ENCODE results near the gene TUBGCP2.

TUBGCP2 gene

DNA sequence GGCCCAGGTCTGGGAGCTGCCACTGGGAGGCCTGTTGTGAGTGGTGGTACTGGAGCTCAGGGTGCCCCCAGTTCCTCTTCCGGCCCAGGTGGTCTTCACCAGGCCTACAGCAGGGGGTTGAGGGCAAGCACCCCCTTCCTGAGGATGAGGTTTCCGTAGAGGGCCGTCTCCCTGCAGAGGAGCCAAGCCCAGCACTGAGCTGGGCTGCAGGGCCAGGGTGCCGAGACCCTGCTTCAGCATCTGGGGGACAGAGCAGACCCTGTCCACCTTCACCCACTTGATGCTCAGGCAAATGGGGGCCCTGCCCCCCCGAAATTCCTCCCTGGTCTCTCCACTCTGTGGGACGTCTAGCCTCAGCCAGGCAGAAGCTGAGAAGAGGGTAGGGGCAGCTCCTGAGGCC is 46.6 kb upstream of the TUBGCP2 start:
- TF ChIP-seq, protein P1, sequence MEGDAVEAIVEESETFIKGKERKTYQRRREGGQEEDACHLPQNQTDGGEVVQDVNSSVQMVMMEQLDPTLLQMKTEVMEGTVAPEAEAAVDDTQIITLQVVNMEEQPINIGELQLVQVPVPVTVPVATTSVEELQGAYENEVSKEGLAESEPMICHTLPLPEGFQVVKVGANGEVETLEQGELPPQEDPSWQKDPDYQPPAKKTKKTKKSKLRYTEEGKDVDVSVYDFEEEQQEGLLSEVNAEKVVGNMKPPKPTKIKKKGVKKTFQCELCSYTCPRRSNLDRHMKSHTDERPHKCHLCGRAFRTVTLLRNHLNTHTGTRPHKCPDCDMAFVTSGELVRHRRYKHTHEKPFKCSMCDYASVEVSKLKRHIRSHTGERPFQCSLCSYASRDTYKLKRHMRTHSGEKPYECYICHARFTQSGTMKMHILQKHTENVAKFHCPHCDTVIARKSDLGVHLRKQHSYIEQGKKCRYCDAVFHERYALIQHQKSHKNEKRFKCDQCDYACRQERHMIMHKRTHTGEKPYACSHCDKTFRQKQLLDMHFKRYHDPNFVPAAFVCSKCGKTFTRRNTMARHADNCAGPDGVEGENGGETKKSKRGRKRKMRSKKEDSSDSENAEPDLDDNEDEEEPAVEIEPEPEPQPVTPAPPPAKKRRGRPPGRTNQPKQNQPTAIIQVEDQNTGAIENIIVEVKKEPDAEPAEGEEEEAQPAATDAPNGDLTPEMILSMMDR (IDR thresholded peaks at IDR 0.05; ENCODE audit: insufficient read depth, low read length, missing control alignments): no peak
- POLR2A ChIA-PET: no interaction called here
- DNase-seq (ENCODE audit: low read depth, low spot score): no peak
- CTCF ChIA-PET: interaction anchor here (1.2 to 4.5 kb wide), 2 partner anchors 23 to 26 kb away, joined by 3 to 25 read pairs; partner anchors contain the start of gene PAOX
- H3K4me3 ChIP-seq (ENCODE audit: low read depth, low read length): no peak overlapping the region

DNA sequence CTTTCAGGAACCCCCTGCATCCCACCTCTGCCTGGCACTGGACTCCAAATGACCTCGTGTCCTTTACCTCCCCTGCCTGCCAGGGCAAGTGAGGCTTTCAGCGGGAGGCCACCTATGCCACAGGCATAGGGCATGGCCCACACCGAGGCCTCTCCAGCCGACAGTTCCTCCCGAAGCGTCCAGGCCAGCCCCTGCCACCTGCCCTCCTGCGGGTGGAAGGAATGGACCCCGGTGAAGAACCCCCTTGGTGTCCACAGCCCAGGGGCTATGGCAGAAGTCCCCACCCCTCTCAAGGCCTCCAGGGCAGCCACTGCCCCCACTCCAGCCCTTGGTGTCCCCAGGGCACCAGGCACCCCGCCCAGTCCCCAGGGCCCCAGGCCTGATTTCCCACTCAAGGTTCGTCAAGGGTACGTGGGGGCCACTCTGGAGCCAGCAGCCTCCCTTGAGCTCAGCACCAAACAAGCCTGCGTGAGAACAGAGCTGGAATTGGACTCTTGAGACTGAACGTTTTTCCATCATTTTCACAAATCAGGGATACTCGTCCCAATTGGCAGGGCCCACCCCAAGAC is 46.1 kb upstream of the TUBGCP2 start:
- ChIA-PET CTCF (interaction anchor here (1.2 to 4.5 kb wide), 2 partner anchors 24 to 25 kb away, joined by 3 to 25 read pairs; partner anchors contain the start of gene PAOX), POLR2A (no interaction called here)
- DNase-seq (ENCODE audit: low read depth, low spot score): no peak
- no peak overlapping the region for H3K4me3 ChIP-seq (ENCODE audit: low read depth, low read length)
- TF ChIP-seq, protein P1 (IDR thresholded peaks at IDR 0.05; ENCODE audit: insufficient read depth, low read length, missing control alignments): no peak

DNA sequence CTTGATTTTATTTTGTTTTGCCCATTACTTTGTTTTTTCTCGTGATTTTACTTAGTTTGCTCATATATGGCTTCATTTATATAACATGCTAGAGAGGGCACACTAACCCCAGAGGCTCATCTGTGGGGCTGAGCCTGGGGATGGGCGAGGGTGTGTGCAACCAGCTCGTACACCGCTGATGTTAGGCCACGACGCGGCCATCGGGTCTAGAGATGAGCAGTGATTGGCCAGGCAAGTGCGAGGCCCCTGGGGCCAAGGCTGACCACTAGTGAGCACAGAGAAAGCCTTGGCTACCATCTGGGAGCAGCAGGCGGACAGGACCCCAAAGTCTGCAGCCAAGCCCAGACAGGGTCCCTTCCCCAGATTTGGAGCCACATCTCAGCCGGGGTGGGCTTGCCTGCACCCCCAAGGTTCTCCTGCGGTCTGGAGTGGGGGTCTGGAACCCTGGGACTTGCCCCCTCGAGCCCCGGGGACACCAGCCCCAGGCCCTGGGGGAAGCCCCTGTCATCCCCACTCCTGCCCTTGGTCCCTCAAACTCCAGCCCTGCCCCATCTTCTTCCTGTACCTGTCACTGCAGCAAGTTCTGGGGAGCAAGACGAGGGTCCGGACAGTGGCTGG is 45.4 kb upstream of the TUBGCP2 start:
- ChIA-PET POLR2A (no interaction called here), CTCF (interaction anchor here (1.9 to 4.5 kb wide), 2 partner anchors 24 to 25 kb away, joined by 11 to 25 read pairs; no protein-coding TSS in a partner anchor)
- no peak for DNase-seq (ENCODE audit: low read depth, low spot score)
- no peak overlapping the region for H3K4me3 ChIP-seq (ENCODE audit: low read depth, low read length)
- TF ChIP-seq, protein P1 (IDR thresholded peaks at IDR 0.05; ENCODE audit: insufficient read depth, low read length, missing control alignments): no peak

DNA sequence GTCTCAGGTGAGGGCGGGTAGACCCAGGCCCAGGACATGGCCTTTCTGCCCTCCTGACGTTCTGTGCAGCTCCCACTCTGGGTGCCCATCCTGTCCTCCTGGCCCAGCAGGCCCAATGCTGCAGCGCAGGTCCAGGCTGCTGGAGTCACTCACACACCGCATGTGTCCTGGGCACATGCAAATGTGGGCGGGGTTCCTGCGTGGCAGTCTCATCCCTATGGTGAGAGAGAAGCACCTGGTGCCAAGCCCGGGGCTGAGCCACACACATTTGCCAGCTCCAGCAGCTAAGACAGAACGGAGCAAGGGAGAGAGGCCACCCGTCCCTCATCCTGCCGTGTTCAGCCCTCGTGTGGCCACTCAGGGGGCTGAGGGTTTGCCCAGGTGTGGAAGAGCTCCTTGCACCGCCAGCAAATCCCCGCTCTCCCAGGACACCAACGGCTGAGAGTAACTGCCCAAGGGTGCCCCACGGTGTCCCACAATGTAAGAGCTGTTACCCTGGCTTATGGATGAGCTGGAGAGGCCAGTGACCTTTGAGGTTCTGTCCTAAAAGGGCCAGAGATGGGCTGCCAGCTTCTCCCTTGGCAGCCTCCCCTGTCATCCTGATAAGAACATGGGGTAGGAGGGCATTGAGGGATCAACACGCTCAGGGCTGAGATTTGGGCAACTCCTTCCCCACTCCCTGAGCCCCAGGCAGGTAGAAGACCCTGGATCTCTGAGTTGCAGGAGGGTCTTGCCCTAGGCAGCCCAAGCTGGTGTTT is 44.7 kb upstream of the TUBGCP2 start:
- CTCF ChIA-PET: interaction anchor here (1.9 kb wide), 1 partner anchor 24 kb away, joined by 11 read pairs; no protein-coding TSS in a partner anchor
- POLR2A ChIA-PET: no interaction called here
- TF ChIP-seq, protein P1 (IDR thresholded peaks at IDR 0.05; ENCODE audit: insufficient read depth, low read length, missing control alignments): no peak
- DNase-seq (ENCODE audit: low read depth, low spot score): no peak
- no peak overlapping the region for H3K4me3 ChIP-seq (ENCODE audit: low read depth, low read length)

DNA sequence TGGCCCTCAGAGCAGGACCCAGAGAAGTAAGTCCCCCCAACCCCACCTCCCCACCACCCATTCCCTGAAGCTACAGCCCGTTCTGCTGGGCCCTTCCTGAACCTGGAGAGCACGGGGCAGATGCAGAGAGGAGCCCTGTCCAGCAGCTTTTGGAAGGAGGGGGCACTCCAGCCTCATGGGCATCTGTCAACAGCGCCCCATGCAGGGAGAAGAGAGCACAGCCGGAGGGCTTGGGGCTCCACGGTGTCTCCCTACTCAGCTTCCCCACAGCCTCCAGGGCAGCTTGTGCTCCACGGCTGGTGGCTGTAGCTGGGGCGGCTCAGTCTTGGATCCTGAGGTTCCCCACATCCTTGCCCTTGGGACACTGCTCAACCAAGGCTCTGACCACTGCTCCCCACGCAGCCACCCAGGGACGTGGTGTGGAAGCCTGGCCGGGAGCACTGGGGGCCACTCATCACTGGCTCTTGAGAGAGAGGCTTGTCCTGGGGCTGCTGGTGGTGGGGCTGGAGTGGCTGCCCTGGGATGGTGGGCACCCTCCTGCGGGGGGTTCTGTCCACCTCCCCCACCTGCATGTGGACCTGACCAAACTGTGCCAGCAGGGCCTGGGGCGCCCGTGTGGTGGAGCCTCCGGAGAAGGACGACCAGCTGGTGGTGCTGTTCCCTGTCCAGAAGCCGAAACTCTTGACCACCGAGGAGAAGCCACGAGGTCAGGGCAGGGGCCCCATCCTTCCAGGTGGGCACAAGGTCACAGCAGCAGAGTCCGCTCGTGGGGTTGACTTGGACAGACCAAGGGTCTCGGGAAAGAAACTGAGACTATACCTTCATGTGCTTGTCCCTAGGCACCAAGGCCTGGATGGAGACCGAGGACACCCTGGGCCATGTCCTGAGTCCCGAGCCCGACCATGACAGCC is 43.0 kb upstream of the TUBGCP2 start:
- CTCF ChIA-PET: interaction anchor here (1.3 to 1.9 kb wide), 2 partner anchors 22 to 23 kb away, joined by 3 to 11 read pairs; no protein-coding TSS in a partner anchor
- POLR2A ChIA-PET: interaction anchor here (1.4 kb wide), 1 partner anchor 22 kb away, joined by 4 read pairs; no protein-coding TSS in a partner anchor

More for the DNA sequence above, 43.0 kb upstream of the TUBGCP2 start:
- no peak overlapping the region for H3K4me3 ChIP-seq (ENCODE audit: low read depth, low read length)
- TF ChIP-seq, protein P1 (IDR thresholded peaks at IDR 0.05; ENCODE audit: insufficient read depth, low read length, missing control alignments): no peak
- DNase-seq (ENCODE audit: low read depth, low spot score): no peak

All from AG04449 (cell line).